BLaER1 (cell line): Measurements from ENCODE around the gene DUSP3.

Source experiments
- H3K27ac ChIP-seq: shearing (Covaris generic); formaldehyde crosslinking; 2 replicates; pipeline ENCODE4 v1.8.1; 2022
- H3K27me3 ChIP-seq: shearing (Covaris generic); formaldehyde crosslinking; 2 replicates; pipeline ENCODE4 v1.8.1; 2022
- H3K36me3 ChIP-seq: shearing (Covaris generic); formaldehyde crosslinking; 2 replicates; pipeline ENCODE4 v1.8.1; 2022
- H3K4me1 ChIP-seq: shearing (Covaris generic); formaldehyde crosslinking; 2 replicates; pipeline ENCODE4 v1.8.1; 2022
- H3K4me2 ChIP-seq: shearing (Covaris generic); formaldehyde crosslinking; 2 replicates; pipeline ENCODE4 v1.8.1; 2022
- H3K4me3 ChIP-seq: shearing (Covaris generic); formaldehyde crosslinking; 2 replicates; pipeline ENCODE4 v1.8.1; 2022
- H3K9ac ChIP-seq: shearing (Covaris generic); formaldehyde crosslinking; 2 replicates; pipeline ENCODE4 v1.8.1; 2022
- H3K9me3 ChIP-seq: shearing (Covaris generic); formaldehyde crosslinking; 2 replicates; pipeline ENCODE4 v1.8.1; 2022
- H4K20me1 ChIP-seq: shearing (Covaris generic); formaldehyde crosslinking; 2 replicates; pipeline ENCODE4 v1.8.1; 2022
- Cebpa-rat ChIP-seq: shearing (Covaris generic); IDR thresholded peaks from 2 replicates; pipeline ENCODE4 v1.8.1; 2022

The DUSP3 gene

DNA sequence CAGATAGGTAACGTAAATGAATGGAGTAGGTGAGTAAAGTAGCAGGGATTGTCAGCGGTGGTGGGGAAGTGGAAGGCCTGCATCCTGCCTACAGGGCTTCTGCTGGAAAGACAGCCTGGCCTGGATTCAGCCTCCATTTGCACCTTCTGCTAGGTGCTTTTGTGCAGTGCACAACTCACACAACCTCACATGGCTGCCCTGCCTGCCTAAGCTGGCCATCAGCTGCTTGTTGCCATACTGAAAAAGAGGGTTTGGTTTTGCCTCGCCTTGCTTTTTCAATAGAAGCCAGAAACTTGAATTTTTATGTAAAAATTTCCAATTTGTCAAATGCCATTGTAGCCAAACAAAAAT is 56.5 kb downstream of the DUSP3 start:
- peaks cover 32% of the 10 kb centered on the region for H3K4me1 ChIP-seq
- no peak for TF ChIP-seq Cebpa-rat
- no peaks in the 10 kb centered on the region for H4K20me1 ChIP-seq
- no peak overlapping the region for H3K4me3 ChIP-seq
- H3K36me3 ChIP-seq: no peaks in the 10 kb centered on the region
- H3K4me2 ChIP-seq: no peak overlapping the region
- H3K27ac ChIP-seq: no peak overlapping the region
- H3K9me3 ChIP-seq: no peaks in the 10 kb centered on the region
- H3K9ac ChIP-seq: no peak overlapping the region
- H3K27me3 ChIP-seq: 0 out of 2 replicates have a peak, but pooled peaks cover 3% of the 10 kb centered on the region

- Histone ChIP-seq H3K27me3 (0 out of 2 replicates have a peak, but pooled peaks cover 3% of the 10 kb centered on the region), H3K9me3 (no peaks in the 10 kb centered on the region), H3K4me1 (peaks cover 28% of the 10 kb centered on the region), H3K4me2 (peak overlapping the region; percentile 97), H3K27ac (no peak overlapping the region), H4K20me1 (no peaks in the 10 kb centered on the region), H3K36me3 (no peaks in the 10 kb centered on the region), H3K4me3 (no peak overlapping the region), H3K9ac (no peak overlapping the region)
- no peak for TF ChIP-seq Cebpa-rat
Measured at GRCh38 chr17:43721537-43722268, 57.1 kb downstream of the DUSP3 start.

DNA sequence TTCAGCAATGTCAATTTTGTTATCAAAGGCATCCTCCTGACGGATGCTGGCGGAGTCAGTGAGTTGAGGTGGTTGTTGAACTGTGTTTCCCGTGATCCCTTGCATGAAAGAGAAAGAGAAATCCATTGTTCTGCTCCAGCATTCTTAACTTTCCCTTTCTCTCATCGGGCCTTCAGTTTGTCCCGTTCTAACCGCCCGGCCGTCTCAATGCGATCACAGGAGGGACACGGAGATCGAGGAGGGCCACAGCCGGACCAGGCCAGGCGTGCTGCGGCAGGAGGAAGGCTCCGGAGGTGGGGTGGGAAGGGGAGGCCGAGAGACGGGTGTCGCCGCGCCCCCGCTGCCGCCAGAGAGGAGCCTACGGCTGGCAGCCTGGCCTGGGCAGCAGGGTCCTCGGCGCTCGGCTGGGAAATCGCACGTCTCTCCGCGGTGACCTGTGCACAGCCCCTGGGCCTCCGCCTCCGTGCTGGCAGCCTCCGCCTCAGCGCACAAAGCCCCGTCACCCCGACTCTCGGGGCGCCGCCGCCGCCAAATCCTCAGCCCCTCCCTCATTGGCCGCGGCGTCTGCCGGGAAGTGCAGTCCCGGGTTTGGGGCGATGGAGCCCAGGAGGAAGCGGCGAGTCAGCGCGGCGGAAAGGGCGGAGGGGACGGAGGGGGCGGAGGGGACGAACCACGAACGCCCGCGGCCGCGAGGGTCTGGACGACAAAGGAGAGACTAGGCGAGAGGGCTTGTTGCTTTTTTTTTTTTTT is 58.3 kb downstream of the DUSP3 start:
- 0 out of 2 replicates have a peak, but pooled peaks cover 3% of the 10 kb centered on the region for H3K27me3 ChIP-seq
- H3K4me3 ChIP-seq: peak overlapping the region; percentile 73
- H3K36me3 ChIP-seq: no peaks in the 10 kb centered on the region
- H3K4me2 ChIP-seq: peak overlapping the region; percentile 97
- peak overlapping the region; percentile 86 for H3K9ac ChIP-seq
- no peaks in the 10 kb centered on the region for H4K20me1 ChIP-seq
- H3K9me3 ChIP-seq: no peaks in the 10 kb centered on the region
- H3K27ac ChIP-seq: peak overlapping the region; percentile 90
- no peak for TF ChIP-seq Cebpa-rat
- peaks cover 18% of the 10 kb centered on the region for H3K4me1 ChIP-seq

GRCh38 chr17:43719578-43719977 is 59.2 kb downstream of the DUSP3 start:
- Histone ChIP-seq H3K4me1 (peaks cover 18% of the 10 kb centered on the region), H3K4me2 (peak overlapping the region; percentile 97), H3K36me3 (no peaks in the 10 kb centered on the region), H4K20me1 (no peaks in the 10 kb centered on the region), H3K27me3 (peaks cover 12% of the 10 kb centered on the region), H3K9me3 (no peaks in the 10 kb centered on the region), H3K27ac (no peak overlapping the region), H3K4me3 (no peak overlapping the region), H3K9ac (no peak overlapping the region)
- TF ChIP-seq Cebpa-rat: no peak

DNA sequence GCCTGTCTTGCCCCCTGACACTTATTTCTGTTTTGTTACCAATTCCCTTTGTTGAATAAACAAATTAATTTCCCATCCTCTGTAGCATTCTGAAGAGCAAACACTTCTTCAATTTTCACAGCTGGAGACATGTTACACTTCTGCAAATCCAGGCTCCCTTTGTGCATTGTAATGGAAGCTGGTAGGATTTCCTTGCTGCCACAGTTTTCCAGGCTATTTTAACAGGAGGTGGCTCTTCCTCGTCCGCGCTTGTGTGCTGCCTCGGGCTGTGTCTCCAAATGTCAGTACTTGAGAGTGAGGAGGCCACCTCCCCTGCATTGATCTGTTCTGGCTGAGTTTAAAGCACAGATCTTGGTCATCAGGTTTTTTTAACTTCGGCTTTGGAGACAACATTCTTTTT is 60.2 kb downstream of the DUSP3 start:
- Histone ChIP-seq H3K27ac (no peak overlapping the region), H3K9me3 (no peaks in the 10 kb centered on the region), H3K4me3 (no peak overlapping the region), H3K4me1 (peaks cover 19% of the 10 kb centered on the region), H3K36me3 (no peaks in the 10 kb centered on the region), H3K9ac (no peak overlapping the region), H3K27me3 (peaks cover 22% of the 10 kb centered on the region), H3K4me2 (no peak overlapping the region), H4K20me1 (no peaks in the 10 kb centered on the region)
- TF ChIP-seq Cebpa-rat: no peak

DNA sequence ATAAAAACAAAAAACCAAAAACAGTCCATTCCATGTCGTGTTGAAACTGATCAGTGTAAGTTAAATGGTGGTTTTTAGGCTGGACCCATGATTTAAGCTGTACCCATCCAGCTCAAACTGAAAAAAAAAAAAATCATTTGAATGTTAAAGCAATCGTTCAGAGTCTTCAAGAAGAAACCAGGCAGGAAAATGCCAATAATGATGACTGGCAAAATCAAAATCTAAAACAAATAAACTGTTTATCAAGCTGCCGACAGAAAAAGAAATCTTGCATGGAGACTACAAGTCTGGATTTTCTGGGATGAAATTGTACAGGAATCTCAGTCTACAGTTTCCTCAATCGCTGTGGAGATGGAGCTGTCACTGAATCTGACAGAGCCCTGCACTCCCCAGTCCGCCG is 60.9 kb downstream of the DUSP3 start:
- no peak for TF ChIP-seq Cebpa-rat
- Histone ChIP-seq H3K9me3 (no peaks in the 10 kb centered on the region), H3K4me1 (peaks cover 25% of the 10 kb centered on the region), H3K4me2 (no peak overlapping the region), H3K27ac (no peak overlapping the region), H4K20me1 (no peaks in the 10 kb centered on the region), H3K27me3 (peaks cover 28% of the 10 kb centered on the region), H3K4me3 (no peak overlapping the region), H3K36me3 (no peaks in the 10 kb centered on the region), H3K9ac (no peak overlapping the region)
